HG03159 (cell line): Measurements from ENCODE around the gene PROCR.
"Not testable (repeated sequence)": the region's sequence is repeated elsewhere in the genome, so short reads cannot be mapped to it uniquely, and the experiment has no call there.

ENCODE experiments used
- ATAC-seq: cut with Tn5 transposase; IDR thresholded peaks from one replicate; pipeline ENCODE4 v1.9.1; 2021; ENCODE audit warnings: mild to moderate bottlenecking, moderate library complexity; ENCODE audit not compliant: unreplicated experiment

The PROCR gene

DNA sequence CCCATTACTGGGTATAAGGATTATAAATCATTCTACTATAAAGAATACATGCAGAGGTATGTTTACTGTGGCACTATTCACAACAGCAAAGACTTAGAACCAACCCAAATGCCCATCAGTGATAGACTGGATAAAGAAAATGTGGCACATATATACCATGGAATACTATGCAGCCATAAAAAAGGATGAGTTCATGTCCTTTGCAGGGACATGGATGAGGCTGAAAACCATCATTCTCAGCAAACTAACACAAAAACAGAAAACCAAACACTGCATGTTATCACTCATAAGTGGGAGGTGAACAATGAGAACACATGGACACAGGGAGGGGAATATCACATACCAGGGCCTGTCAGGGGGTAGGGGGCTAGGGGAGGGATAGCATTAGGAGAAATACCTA, 7.3 kb upstream of the PROCR start:
- ATAC-seq = not testable (repeated sequence)

DNA sequence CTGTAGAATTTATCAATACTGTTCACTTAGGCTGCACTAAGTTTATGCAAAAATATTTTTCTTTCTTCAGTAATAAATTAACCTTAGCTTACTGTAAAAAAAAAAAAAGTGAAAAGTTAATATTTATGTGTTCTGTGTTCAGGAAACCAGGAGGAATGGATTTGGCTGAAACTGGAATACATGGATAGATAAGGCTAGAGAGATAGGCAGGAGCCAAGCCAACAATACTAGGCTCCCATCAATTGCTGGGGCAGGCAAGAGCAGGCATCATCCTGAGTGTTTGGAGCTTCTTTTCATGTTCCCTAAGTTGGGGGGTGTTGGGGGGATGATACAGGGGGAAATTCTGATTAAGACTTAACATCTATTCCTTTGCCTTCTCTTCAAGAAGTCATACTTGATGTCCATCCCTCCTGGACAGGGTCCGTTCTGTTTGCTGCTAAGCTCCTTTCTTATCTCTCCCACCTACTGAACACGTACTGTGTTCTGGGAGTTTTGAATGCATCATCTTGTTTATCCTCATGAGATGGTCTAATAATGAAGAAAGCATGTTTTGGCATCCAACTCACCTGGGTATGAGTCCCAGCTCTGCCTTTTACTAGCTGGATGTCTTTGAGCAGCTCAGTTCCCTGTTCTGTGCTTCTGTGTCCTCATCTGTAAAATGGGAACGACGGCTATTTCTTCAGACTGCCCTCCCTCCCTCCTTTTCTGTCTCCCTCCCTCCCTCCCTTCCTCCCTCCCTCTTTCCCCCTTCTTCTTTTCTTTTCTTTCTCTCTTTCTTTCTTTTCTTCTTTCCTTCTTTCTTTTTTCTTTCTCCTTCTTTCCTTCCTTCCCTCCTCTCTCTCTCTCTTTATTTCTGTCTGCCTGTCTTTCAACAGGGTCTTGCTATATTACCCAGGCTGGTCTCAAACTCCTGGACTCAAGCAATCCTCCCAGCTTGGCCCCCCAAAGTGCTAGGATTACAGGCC, 6.4 kb upstream of the PROCR start:
- no peak for ATAC-seq

DNA sequence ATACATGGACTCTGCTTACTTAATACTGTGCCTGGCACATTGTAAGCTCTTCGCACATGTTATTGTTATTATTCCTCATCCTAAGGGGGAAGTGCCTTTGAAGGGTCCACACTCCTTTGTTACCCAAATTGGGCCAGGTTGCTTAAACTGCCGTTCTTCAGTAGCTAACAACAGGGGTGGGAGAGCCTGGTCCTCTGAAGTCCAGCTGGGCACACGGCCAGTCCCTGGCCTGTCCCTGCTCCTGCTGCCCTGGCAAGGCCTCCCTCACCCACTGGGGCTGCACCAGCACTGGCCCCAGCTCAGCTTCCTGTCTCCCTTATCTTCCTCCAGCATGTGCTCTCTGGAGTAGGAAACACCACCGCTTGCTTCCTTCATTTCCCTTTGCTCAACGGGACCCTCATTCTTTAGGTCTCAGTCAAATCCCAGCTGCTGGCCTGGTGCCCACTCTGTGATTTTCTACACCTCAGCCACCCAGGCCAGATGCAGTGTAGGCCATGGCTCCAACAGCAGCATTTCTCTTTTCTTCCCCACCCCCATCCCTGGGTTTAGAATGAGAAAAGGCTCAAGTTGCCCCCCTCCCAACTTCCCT, 5.5 kb upstream of the PROCR start:
- ATAC-seq = no peak

DNA sequence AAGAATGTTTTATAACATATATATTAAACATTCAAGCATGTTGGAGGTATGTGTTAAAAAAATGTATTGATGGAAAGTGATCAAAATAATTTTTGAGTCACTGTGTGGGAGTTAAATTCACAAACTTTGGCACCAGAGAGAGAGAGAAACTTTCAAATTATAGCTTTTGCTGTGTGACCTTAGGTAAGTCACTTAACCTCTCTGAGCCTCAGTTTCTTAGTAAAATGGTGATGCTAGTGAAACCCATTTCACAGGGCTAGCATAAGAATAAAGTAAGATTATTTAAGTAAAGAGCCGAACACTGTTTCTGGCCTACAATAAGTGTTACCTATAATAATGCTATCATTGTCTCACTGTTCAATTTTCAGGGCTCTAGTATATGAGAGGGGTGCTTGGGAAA, 4.1 kb upstream of the PROCR start:
- ATAC-seq = no peak

DNA sequence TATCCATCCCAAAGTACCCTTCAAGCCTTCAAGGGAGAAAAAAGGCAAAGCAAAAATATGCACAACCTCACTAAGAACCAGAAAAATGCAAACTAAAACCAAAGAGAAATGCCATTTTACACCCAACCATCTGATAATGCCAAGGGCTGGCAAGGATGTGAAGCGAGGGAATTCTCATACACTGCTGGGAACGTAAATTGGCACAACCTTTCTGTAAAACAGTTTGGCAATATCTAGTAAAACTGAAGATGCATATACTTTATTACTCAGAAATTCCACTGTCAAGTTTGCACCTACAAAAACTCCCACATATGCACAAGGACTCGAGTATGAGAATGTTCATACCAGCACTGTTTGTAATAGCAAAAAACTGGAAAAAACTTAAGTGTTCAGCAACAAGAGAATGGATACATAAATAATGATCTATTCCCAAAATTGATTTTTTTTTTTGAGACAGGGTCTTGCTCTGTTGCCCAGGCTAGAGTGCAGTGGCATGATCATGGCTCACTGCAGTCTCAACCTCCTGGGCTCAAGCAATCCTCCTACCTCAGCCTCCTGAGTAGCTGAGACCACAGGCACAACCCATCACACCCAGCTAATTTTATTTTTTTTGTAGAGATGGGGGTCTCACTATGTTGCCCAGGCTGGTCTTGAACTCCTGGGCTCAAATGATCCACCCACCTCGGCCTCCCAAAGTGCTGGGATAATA, 3.0 kb upstream of the PROCR start:
- ATAC-seq = not testable (repeated sequence)

DNA sequence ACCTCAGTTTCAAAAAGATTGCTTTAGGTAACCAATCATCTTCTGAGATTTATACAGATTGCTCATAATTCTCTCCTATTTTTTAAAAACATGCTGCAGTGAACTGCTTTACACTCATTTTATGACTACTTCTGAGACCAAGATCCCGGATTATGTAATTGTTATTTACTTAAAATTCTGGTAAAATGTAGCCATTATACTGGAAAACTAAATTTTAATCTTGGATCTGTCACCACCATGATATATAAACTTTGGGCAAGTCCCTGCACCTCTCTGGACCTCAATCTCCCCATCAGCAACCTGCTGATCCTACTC, 477 bp upstream of the PROCR start:
- no peak for ATAC-seq

DNA sequence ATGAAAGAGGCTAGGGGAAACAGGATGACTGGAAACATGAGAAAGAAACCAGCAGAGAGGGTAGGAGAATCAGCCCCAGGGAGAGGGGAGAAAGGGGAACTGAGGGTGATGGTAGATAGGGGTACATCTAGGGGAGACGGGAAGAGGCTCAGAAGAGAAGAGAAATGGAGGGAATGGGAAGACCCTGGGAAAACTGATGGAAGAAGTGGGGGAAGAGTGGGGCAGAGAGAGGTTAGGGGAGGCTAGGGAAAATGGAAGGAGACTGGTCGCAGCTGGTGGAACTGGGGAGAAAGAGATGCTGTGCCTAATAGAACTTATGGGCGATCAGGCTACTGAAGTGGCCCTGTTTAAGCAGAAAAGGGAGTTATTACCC, 548 bp downstream of the PROCR start:
- no peak for ATAC-seq

DNA sequence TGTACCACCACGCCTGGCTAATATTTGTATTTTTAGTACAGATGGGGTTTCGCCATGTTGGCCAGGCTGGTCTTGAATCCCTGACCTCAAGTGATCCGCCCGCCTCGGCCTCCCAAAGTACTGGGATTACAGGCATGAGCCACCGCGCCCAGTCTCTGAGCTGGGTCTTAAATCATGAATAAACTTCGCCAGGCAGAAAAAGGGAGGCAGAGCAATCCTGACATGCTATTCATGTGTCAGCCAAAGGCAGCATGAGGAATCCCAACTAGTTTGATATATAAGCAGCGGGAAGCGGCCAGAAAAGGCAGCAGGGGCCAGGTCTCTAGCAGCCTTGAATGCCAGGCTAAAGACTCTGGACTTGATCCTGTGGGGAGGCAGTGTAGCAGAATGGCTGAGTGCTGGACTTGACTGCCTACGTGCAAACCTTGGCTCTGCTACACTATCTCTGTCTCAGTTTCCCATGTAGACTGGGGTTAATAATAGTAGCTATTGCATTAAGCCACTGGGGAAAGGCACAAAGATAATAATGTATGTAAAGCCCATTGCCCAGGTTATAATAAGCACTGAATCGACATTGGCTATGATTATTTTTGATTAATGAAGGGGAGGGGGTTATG, 1.8 kb downstream of the PROCR start:
- ATAC-seq = no peak

DNA sequence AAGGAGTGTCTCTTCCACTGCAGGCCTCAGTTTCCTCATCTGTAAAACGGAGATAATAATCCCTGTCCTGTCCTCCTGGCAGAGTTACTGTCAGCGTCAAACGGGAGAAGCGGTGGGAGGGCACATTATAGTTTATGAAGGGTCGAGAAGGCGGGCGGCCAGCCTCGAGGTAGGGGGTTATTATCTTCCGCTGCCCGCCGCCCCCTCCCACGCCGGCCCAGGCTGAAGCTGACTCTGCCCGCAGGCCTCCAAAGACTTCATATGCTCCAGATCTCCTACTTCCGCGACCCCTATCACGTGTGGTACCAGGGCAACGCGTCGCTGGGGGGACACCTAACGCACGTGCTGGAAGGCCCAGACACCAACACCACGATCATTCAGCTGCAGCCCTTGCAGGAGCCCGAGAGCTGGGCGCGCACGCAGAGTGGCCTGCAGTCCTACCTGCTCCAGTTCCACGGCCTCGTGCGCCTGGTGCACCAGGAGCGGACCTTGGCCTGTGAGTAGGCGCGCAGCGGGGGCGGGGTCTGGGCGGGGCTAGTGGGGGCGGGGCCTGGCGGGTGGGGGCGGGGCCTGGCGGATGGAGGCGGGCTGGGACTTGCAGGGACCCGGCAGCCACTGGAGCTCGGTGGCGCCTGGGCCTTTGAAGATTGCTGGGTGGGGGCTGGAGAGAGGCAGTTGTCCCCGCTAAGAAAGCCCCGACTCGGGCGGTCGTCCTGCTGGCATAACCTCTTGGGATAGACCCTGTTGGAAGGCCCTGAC, 2.8 kb downstream of the PROCR start:
- no peak for ATAC-seq

DNA sequence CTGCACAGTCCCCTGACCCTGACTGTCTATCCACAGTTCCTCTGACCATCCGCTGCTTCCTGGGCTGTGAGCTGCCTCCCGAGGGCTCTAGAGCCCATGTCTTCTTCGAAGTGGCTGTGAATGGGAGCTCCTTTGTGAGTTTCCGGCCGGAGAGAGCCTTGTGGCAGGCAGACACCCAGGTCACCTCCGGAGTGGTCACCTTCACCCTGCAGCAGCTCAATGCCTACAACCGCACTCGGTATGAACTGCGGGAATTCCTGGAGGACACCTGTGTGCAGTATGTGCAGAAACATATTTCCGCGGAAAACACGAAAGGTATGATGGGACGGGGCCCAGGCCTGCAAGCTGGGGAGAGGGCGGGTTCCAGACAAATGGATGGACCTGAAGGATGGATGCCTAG, 4.3 kb downstream of the PROCR start:
- no peak for ATAC-seq

DNA sequence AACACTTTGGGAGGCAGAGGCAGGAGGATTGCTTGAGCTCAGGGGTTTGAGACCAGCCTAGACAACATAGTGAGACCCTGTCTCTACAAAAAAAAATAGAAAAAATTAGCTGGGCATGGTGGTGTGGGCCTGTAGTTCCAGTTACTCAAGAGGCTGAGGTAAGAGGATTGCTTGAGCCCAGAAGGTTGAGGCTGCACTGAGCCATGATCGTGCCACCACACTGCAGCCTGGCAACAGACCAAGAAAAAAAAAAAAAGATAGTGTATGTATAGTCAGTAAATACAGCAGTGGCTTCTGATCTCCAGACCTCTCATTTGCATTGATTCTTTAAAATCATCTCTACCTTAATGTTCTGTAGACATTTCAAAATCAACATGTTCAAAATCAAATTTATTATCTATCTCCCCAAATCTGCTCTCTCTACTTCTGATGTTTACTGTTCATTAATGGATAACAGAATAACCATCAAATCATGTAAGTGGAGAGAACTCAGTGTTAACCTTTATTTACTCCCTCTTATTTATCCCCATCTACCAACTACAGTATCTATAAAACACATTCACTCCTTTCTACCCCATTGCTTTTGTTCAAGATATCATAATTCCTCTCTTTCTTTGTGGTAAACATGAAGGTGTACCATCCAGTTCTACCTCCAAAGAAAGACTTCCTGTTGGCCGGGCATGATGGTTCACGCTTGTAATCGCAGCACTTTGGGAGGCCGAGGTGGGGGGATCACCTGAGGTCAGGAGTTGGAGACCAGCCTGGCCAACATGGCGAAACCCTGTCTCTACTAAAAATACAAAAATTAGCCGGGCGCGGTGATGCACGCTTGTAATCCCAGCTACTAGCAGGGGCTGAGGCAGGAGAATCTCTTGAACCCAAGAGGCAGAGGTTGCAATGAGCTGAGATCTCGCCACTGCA, 7.7 kb downstream of the PROCR start:
- ATAC-seq = no peak

DNA sequence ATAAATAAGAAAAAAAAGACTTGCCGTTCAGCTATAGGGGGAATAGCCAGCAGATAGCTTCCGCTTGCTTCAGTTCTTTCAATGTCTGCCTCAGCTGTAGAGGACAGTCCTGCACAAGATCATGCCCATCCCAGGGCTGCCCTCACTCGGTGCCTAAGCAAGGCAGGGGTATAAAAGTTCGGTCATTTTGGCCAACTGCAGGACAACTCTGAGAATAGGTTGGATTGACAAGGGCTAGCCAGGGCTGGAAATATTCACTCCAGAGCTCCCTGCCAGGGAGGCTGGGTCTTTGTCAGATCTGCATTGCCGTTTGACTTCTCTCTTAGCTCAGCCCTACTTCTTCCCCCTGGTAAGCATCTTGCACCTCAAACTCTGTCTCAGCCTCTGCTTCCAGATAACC, 8.4 kb downstream of the PROCR start:
- no peak for ATAC-seq

DNA sequence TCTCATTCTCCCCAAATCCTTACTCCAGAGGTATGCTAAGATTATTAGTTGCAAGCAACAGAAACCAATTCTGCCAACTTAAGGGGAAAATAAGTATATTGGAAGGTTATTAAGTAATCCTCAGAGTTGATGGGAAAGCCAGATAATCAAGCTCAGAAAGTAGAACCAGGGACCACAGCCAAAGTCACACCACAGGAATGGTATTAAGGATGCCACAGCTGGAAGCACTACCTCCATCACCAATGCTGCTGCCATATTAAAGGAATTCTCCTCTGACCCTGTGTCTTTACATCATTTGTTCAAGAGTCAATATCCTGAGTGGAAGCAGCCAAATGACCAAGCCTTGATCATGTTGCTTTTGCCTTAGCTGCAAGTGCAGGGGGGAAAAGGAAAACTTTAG, 9.9 kb downstream of the PROCR start:
- ATAC-seq = no peak

DNA sequence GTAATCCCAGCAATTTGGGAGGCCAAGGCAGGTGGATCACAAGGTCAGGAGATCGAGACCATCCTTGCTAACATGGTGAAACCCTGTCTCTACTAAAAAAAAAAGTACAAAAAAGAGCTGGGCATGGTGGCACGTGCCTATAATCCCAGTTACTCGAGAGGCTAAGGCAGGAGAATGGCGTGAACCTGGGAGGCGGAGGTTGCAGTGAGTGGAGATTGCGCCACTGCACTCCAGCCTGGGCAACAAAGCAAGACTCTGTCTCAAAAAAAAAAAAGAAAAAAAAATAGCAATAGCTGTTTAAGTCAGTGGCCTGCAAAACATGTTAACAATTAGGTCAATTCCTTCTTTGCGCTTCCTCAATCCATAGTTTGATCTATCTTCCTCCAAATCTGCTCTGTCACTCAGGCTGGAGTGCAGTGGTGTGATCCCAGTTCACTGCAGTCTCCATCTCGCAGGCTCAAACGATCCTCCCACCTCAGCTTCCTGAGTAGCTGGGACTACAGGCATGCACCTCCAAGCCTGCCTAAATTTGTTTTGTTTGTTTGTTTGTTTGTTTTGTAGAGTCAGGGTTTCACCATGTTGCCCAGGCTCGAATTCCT, 14.9 kb downstream of the PROCR start:
- ATAC-seq = not testable (repeated sequence)

DNA sequence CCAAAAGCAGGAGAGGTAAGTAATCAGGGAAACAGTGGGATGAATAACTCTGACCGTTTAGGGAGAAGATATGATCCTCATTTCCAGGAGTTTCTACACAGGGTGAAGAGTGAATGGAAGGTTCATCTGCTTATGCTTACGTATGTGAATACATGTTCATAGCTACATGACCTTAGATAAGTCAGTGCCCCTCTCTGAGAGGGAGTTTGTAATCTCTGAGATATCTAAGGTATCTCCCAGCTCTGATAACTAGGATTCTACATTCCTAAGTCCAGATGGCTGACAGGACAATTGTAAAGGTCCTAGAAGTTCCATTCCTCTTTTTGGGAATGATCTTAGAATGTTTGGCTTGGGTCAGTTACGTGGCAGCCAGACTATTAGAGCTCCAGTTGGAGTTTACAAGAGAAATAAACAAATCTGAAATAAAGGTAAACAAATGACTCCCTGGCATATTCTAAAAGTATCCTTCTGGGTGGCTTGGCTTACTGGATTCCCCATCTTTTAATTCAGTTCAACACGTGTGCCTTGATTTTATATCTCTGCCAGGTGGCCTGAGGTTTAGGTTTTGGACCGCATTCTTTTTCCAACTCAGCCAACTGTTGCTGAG, 15.8 kb downstream of the PROCR start:
- no peak for ATAC-seq

DNA sequence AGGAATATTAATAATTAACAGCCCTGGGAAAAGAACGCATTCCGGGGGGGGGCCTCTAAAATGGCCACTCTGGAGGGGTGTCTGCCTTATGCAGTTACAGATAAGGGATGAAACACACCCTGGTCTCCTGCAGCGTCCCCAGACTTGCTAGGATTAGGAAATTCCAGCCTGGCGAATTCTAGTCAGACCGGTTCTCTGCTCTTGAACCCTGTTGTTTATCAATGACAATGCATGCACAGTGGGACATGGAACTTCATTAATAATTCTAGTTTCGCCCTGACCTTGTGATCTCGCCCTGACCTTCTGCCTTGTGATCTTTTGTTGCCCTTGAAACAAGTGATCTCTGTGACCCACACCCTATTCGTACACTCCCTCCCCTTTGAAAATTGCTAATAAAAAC, 17.4 kb downstream of the PROCR start:
- not testable (repeated sequence) for ATAC-seq

DNA sequence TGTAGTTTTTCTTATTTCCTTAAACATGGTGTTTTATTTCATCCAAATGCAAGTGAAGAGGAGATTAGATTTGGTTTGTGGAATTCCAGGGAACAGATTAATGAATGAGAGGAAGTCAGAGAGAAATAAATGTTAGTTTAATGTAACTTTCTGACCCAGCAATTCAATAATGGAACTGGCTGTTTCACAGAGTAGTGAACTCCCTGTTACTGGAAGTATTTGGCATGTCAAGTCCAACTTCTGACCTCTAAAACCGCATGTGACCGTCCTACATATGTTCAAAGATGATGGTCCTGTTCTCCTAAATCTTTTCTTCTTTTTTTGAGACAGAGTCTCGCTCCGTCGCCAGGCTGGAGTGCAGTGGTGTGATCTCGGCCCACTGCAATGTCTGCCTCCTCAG, 18.7 kb downstream of the PROCR start:
- no peak for ATAC-seq

DNA sequence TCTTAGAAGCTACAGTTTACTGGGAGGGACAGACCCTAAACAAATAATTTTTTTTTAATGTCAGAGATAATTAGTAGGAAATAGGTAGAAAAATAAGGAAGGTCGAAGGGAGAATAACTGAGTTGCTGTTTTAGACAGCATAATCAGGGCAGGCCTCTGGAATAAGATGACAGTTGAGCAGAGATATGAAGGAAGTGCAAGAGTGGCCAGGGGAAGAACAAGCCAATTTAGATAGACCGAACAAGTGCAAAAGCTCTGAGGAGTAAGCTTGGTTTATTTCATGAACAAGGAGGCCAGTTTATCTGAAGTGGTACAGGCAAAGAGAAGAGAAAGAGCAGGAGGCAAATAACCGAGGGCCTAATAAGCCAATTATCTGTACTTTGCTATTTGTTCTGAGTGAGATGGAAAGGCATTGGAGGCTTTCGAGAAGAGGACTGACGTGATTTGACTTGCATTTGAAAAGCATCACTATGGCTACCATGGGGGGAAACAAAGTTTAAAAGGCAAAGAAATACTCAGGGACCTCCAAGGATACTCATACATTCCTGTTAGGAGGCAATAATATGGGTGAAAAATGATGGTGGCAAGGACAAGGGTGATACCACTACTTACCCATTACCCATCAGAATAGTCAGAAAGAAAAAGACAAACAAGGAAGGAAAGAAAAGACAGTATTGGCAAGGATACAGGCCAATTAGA, 19.7 kb downstream of the PROCR start:
- ATAC-seq = no peak
